ENCODE measurements around the gene CASP12. TPM values are rescaled to one million over a fixed set of nuclear protein-coding genes. Genes with fewer than 3 reads are reported as not detected.
A peak's percentile ranks its signal among the peaks of the same experiment; 100 is the strongest.

Gene CASP12
- total RNA-seq, 1 experiment from 2014 or later: not detected

DNA sequence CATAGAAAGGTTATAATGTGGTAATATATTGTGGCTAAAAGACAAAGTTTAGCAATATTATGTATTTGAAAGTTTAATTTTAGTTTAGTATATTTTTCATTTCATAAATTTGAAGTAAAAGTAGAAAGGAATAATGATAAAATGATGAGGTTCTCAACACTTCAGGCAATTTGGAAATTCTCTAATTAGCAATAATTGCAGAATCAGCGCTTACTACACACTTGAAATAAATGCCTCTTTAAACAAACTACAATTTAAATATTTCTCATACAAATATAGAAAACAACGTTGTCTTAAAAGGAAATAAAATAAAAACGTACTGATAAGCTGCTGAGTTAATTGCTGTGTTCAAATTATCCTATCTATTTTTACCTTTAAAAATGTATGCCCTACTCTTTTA, 25.9 kb downstream of the CASP12 start:
- BruUV-seq (replicated peaks): no TSS peak
- DNase-seq (ENCODE audit: low spot score): no peak
- ChIA-PET POLR2A (ENCODE audit: low non-redundant PET) (no interaction called here), CTCF (no interaction called here)
- H3K36me3 ChIP-seq (ENCODE audit: insufficient read depth, low read length, poor library complexity, severe bottlenecking): no peaks in the 10 kb centered on the region
- TF ChIP-seq EZH2 (IDR thresholded peaks at IDR 0.05; ENCODE audit: borderline replicate concordance, low read depth, low read length, poor library complexity, severe bottlenecking): no peak
- TF ChIP-seq, protein P1, sequence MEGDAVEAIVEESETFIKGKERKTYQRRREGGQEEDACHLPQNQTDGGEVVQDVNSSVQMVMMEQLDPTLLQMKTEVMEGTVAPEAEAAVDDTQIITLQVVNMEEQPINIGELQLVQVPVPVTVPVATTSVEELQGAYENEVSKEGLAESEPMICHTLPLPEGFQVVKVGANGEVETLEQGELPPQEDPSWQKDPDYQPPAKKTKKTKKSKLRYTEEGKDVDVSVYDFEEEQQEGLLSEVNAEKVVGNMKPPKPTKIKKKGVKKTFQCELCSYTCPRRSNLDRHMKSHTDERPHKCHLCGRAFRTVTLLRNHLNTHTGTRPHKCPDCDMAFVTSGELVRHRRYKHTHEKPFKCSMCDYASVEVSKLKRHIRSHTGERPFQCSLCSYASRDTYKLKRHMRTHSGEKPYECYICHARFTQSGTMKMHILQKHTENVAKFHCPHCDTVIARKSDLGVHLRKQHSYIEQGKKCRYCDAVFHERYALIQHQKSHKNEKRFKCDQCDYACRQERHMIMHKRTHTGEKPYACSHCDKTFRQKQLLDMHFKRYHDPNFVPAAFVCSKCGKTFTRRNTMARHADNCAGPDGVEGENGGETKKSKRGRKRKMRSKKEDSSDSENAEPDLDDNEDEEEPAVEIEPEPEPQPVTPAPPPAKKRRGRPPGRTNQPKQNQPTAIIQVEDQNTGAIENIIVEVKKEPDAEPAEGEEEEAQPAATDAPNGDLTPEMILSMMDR (conservative IDR thresholded peaks at IDR 0.05; ENCODE audit: low read depth, low read length): no peak
- peaks cover 15% of the 10 kb centered on the region for H3K4me1 ChIP-seq (ENCODE audit: insufficient read depth, low read length, poor library complexity, severe bottlenecking)
- H3K27me3 ChIP-seq (replicated peaks; ENCODE audit: insufficient read depth, low read depth, low read length, poor library complexity): no peaks in the 10 kb centered on the region
- no peak overlapping the region for H3K4me3 ChIP-seq (ENCODE audit: low read depth, low read length, poor library complexity, severe bottlenecking)
- intact Hi-C loops (cut with micrococcal nuclease; ENCODE audit: unreplicated experiment): no loop called here
- no peaks in the 10 kb centered on the region for H3K9me3 ChIP-seq (ENCODE audit: low read depth, low read length, poor library complexity, severe bottlenecking)
- H3K27ac ChIP-seq (ENCODE audit: low read depth, low read length, poor library complexity, severe bottlenecking): no peak overlapping the region

DNA sequence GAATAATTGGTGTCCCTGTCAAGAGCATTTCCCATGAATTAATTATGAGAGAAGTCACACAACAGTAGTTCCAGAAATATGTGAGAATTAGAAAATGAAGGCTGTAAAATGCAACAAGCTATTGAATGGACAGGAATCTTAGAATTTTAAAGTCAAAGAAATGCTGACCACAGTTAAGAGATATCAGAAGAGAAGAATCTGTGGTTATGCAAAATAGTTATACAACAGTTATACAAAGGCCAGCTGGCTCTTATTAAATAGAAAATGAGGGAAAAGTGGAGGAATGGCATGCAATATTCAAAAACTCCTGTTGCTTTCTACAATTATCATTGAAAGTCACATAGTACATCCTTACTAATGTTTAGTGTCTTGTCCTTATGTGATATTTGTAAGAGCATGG, 27.4 kb downstream of the CASP12 start:
- peaks cover 15% of the 10 kb centered on the region for H3K4me1 ChIP-seq (ENCODE audit: insufficient read depth, low read length, poor library complexity, severe bottlenecking)
- no peaks in the 10 kb centered on the region for H3K36me3 ChIP-seq (ENCODE audit: insufficient read depth, low read length, poor library complexity, severe bottlenecking)
- H3K4me3 ChIP-seq (ENCODE audit: low read depth, low read length, poor library complexity, severe bottlenecking): no peak overlapping the region
- intact Hi-C loops (cut with micrococcal nuclease; ENCODE audit: unreplicated experiment): no loop called here
- peak; percentile 66 for DNase-seq (ENCODE audit: low spot score)
- BruUV-seq (replicated peaks): no TSS peak
- ChIA-PET CTCF (no interaction called here), POLR2A (ENCODE audit: low non-redundant PET) (no interaction called here)
- no peak for TF ChIP-seq EZH2 (IDR thresholded peaks at IDR 0.05; ENCODE audit: borderline replicate concordance, low read depth, low read length, poor library complexity, severe bottlenecking)
- TF ChIP-seq, protein P1 (conservative IDR thresholded peaks at IDR 0.05; ENCODE audit: low read depth, low read length): no peak
- H3K9me3 ChIP-seq (ENCODE audit: low read depth, low read length, poor library complexity, severe bottlenecking): no peaks in the 10 kb centered on the region
- H3K27me3 ChIP-seq (replicated peaks; ENCODE audit: insufficient read depth, low read depth, low read length, poor library complexity): no peaks in the 10 kb centered on the region
- H3K27ac ChIP-seq (ENCODE audit: low read depth, low read length, poor library complexity, severe bottlenecking): peak overlapping the region; percentile 29

DNA sequence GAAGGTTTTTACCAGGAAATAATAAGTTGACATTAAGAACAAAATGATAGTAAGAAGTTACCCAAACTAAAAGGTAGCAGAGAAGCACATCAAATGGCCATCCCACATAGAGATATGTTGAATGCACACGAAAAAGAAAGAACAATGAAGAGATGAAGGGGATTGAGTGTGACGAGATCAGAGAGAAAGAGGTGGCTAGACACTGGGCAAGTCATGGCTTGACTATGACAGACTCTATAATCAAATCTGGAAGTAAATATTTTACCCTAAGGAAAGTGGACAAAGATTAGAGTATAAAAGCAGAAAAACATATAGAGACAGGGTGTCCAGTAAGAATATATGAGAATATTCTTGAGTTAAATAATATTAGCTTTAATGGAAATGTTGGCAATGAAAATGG, 31.4 kb downstream of the CASP12 start:
- H3K27me3 ChIP-seq (replicated peaks; ENCODE audit: insufficient read depth, low read depth, low read length, poor library complexity): no peaks in the 10 kb centered on the region
- H3K27ac ChIP-seq (ENCODE audit: low read depth, low read length, poor library complexity, severe bottlenecking): no peak overlapping the region
- H3K36me3 ChIP-seq (ENCODE audit: insufficient read depth, low read length, poor library complexity, severe bottlenecking): no peaks in the 10 kb centered on the region
- H3K4me1 ChIP-seq (ENCODE audit: insufficient read depth, low read length, poor library complexity, severe bottlenecking): peaks cover 15% of the 10 kb centered on the region
- no peak overlapping the region for H3K4me3 ChIP-seq (ENCODE audit: low read depth, low read length, poor library complexity, severe bottlenecking)
- ChIA-PET CTCF (no interaction called here), POLR2A (ENCODE audit: low non-redundant PET) (no interaction called here)
- TF ChIP-seq EZH2 (IDR thresholded peaks at IDR 0.05; ENCODE audit: borderline replicate concordance, low read depth, low read length, poor library complexity, severe bottlenecking): no peak
- TF ChIP-seq, protein P1 (conservative IDR thresholded peaks at IDR 0.05; ENCODE audit: low read depth, low read length): no peak
- no peaks in the 10 kb centered on the region for H3K9me3 ChIP-seq (ENCODE audit: low read depth, low read length, poor library complexity, severe bottlenecking)
- no TSS peak for BruUV-seq (replicated peaks)
- intact Hi-C loops (cut with micrococcal nuclease; ENCODE audit: unreplicated experiment): no loop called here
- no peak for DNase-seq (ENCODE audit: low spot score)
